Mesothelial cell of epicardium (in vitro differentiated cells): ENCODE results near the gene TBC1D21. TPM values are rescaled to one million over a fixed set of nuclear protein-coding genes. Genes with fewer than 3 reads are reported as not detected.

ENCODE experiments used
- DNase-seq, 2 experiments: peaks; one replicate each; pipeline ENCODE4 v3.0.0; 2021; ENCODE audit warnings: low spot score in 2 of 2; ENCODE audit not compliant: unreplicated experiment in 2 of 2
- H3K27ac Mint-ChIP-seq: 2 replicates; pipeline ENCODE4 v1.8.0; 2021; ENCODE audit warnings: mixed read lengths
- H3K27me3 Mint-ChIP-seq: 2 replicates; pipeline ENCODE4 v1.8.0; 2021; ENCODE audit warnings: low read depth, mixed read lengths
- H3K36me3 Mint-ChIP-seq: 2 replicates; pipeline ENCODE4 v1.8.0; 2021; ENCODE audit warnings: mixed read lengths
- H3K4me1 Mint-ChIP-seq: 2 replicates; pipeline ENCODE4 v1.8.0; 2021; ENCODE audit warnings: mixed read lengths
- H3K4me3 Mint-ChIP-seq: 2 replicates; pipeline ENCODE4 v1.8.0; 2021; ENCODE audit warnings: mild to moderate bottlenecking, moderate library complexity, mixed read lengths
- H3K9me3 Mint-ChIP-seq: 2 replicates; pipeline ENCODE4 v1.8.0; 2021; ENCODE audit warnings: mixed read lengths
- CTCF ChIP-seq: fragments of 200-600 bp; sonication (generic); IDR thresholded peaks from one replicate; pipeline ENCODE4 v1.5.0; 2021; ENCODE audit warnings: antibody characterized with exemption; ENCODE audit not compliant: unreplicated experiment
- total RNA-seq: library from RNA; stranded (reverse); gene quantifications from 3 replicates; pipeline ENCODE4 v1.2.1, GENCODE V29; 2021

TBC1D21 gene
- total RNA-seq, 1 donor from 2014 or later: not detected

- Mint-ChIP-seq H3K36me3 (no peaks in the 10 kb centered on the region), H3K4me3 (no peak overlapping the region), H3K9me3 (no peaks in the 10 kb centered on the region), H3K27me3 (peaks cover 18% of the 10 kb centered on the region), H3K27ac (peak overlapping the region; percentile 35), H3K4me1 (peaks cover 11% of the 10 kb centered on the region)
- TF ChIP-seq CTCF: no peak
- DNase-seq: no peak
These were observed 26.1 kb downstream of the TBC1D21 start for GRCh38 chr15:73899197-73900094.

- Mint-ChIP-seq H3K27ac (no peak overlapping the region), H3K4me1 (peaks cover 11% of the 10 kb centered on the region), H3K27me3 (peaks cover 15% of the 10 kb centered on the region), H3K4me3 (no peak overlapping the region), H3K9me3 (no peaks in the 10 kb centered on the region), H3K36me3 (no peaks in the 10 kb centered on the region)
- DNase-seq: no peak
- TF ChIP-seq CTCF: no peak
These were observed 26.8 kb downstream of the TBC1D21 start for GRCh38 chr15:73900095-73900712.

GRCh38 chr15:73901126-73901810, 27.9 kb downstream of the TBC1D21 start:
- Mint-ChIP-seq H3K4me1 (peaks cover 11% of the 10 kb centered on the region), H3K36me3 (no peaks in the 10 kb centered on the region), H3K27ac (no peak overlapping the region), H3K9me3 (no peaks in the 10 kb centered on the region), H3K27me3 (peaks cover 12% of the 10 kb centered on the region), H3K4me3 (no peak overlapping the region)
- TF ChIP-seq CTCF: no peak
- DNase-seq: no peak

DNA sequence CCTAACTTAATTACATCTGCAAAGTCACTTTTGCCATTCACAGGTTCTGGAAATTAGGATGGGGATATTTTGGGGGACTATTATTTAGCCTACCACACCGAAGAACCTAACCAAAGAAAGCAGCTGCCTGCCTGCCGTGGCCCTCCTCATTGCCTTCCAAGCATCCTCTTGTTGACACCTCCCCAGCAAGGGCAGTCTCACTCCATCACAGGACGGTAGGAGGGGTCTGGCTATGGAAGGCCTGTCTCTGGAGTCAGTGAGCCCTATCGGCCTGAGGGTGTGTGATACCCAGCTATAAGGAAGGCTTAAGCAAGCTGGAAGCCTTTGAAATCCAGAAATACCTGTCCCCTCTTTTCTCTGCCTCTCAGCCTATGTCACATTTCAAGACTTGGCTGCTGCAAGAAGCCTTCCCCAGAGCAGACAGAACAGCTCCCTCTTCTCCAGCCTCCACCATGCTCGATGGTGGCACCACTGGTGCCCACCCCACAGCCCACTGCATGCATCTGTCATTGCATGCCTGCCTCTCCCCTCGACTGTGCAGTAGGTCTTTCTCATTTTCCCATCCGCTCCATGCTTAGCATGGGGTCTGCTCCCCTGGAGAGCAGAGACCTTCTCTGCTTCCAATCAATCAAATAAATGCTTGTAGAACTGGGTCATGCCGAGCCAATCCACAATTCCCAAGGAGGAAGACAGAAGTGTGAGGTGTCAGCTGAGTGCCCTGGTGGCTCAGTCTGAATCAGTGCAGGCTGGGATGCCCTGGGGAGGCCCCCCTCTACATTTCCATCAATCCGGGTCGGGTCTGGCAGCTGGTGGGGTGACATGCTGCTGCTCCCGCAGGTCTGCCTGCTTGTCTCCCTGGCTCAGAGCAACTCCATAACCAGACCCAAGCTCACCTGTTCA, 29.0 kb downstream of the TBC1D21 start:
- Mint-ChIP-seq H3K9me3 (no peaks in the 10 kb centered on the region), H3K27ac (no peak overlapping the region), H3K4me3 (no peak overlapping the region), H3K36me3 (no peaks in the 10 kb centered on the region), H3K27me3 (peaks cover 16% of the 10 kb centered on the region), H3K4me1 (peaks cover 11% of the 10 kb centered on the region)
- TF ChIP-seq CTCF: no peak
- no peak for DNase-seq
